Subcutaneous abdominal adipose tissue (tissue), 5 donors: ENCODE results near the gene DPP6.

Source experiments
- H3K27ac ChIP-seq: one replicate; pipeline ENCODE4 v1.7.0; 2013; ENCODE audit warnings: low read depth, mild to moderate bottlenecking, inconsistent platforms, low read length, moderate library complexity
- H3K27me3 ChIP-seq, 5 donors: one replicate each; pipeline ENCODE4 v1.7.0; 2013; ENCODE audit warnings: low read length in 5 of 5, inconsistent platforms in 1 of 5; ENCODE audit not compliant: control insufficient read depth in 5 of 5, insufficient read depth in 4 of 5
- H3K36me3 ChIP-seq, 5 donors: one replicate each; pipeline ENCODE4 v1.7.0; 2013; ENCODE audit warnings: low read length in 5 of 5; ENCODE audit not compliant: control insufficient read depth in 5 of 5, insufficient read depth in 5 of 5
- H3K4me1 ChIP-seq, 5 donors: one replicate each; pipeline ENCODE4 v1.7.0; 2013; ENCODE audit warnings: low read length in 5 of 5, mild to moderate bottlenecking in 3 of 5, moderate library complexity in 1 of 5; ENCODE audit not compliant: control insufficient read depth in 5 of 5, insufficient read depth in 5 of 5
- H3K4me3 ChIP-seq, 5 donors: one replicate each; pipeline ENCODE4 v1.7.0; 2013; ENCODE audit warnings: low read length in 5 of 5, low read depth in 1 of 5
- H3K9ac ChIP-seq, 5 donors: one replicate each; pipeline ENCODE4 v1.7.0; 2013; ENCODE audit warnings: low read length in 5 of 5, mild to moderate bottlenecking in 4 of 5, moderate library complexity in 3 of 5
- H3K9me3 ChIP-seq, 5 donors: one replicate each; pipeline ENCODE4 v1.7.0; 2013; ENCODE audit warnings: low read length in 5 of 5; ENCODE audit not compliant: control insufficient read depth in 5 of 5
- donor health status: healthy.
- donor health status: healthy.
- donor health status: healthy.
- donor health status: healthy.
- donor health status: healthy.

DPP6 gene

GRCh38 chr7:154937837-154938236 is 885.6 kb downstream of the DPP6 start:
- H3K9ac ChIP-seq, result no peak overlapping the region
- H3K9me3 ChIP-seq, result peaks cover 0 to 7% (median 0%) of the 10 kb centered on the region in 5 donors
- H3K27ac ChIP-seq, result no peak overlapping the region
- no peaks in the 10 kb centered on the region for H3K27me3 ChIP-seq
- H3K36me3 ChIP-seq, result peaks cover 0 to 9% (median 3%) of the 10 kb centered on the region in 5 donors
- H3K4me3 ChIP-seq, result no peak overlapping the region
- no peaks in the 10 kb centered on the region for H3K4me1 ChIP-seq

GRCh38 chr7:154942691-154943090 is 890.5 kb downstream of the DPP6 start:
- Histone ChIP-seq H3K4me3 (no peak overlapping the region), H3K27me3 (no peaks in the 10 kb centered on the region), H3K36me3 (peaks cover 13 to 47% (median 41%) of the 10 kb centered on the region in 5 donors)

More at GRCh38 chr7:154942691-154943090, 890.5 kb downstream of the DPP6 start:
- no peaks in the 10 kb centered on the region for H3K4me1 ChIP-seq
- H3K27ac ChIP-seq, result no peak overlapping the region
- no peaks in the 10 kb centered on the region for H3K9me3 ChIP-seq
- peak overlapping the region in 1 of 5 donors; percentile 4 for H3K9ac ChIP-seq
